ENCODE measurements around the gene SH3PXD2A. TPM values are rescaled to one million over a fixed set of nuclear protein-coding genes. Genes with fewer than 3 reads are reported as not detected.

The SH3PXD2A gene
- total RNA-seq, 3 donors from 2014 or later: 14.3 to 30.5 (median 14.7) TPM

GRCh38 chr10:103841519-103841918 lies 13.9 kb downstream of the SH3PXD2A start:
- TF ChIP-seq POLR2AphosphoS5 (IDR thresholded peaks at IDR 0.05) (no peak), CTCF (IDR thresholded peaks at IDR 0.05) (no peak), POLR2A (IDR thresholded peaks at IDR 0.05) (no peak)
- peaks cover 7 to 13% of the 10 kb centered on the region in 2 donors for H3K4me1 ChIP-seq

GRCh38 chr10:103840740-103841070 lies 14.7 kb downstream of the SH3PXD2A start:
- Histone ChIP-seq H3K27ac (peak overlapping the region in 1 of 2 donors; percentile 17), H3K36me3 (no peaks in the 10 kb centered on the region), H3K9me3 (no peaks in the 10 kb centered on the region), H3K4me3 (no peak overlapping the region), H3K4me1 (peaks cover 8 to 13% of the 10 kb centered on the region in 2 donors), H3K27me3 (no peaks in the 10 kb centered on the region)
- intact Hi-C loops (cut with DNase I; ENCODE audit: low total_unique reads): no loop called here
- TF ChIP-seq POLR2A (IDR thresholded peaks at IDR 0.05): no peak
- no peak for TF ChIP-seq CTCF (IDR thresholded peaks at IDR 0.05)
- TF ChIP-seq POLR2AphosphoS5 (IDR thresholded peaks at IDR 0.05): no peak
- DNase-seq (ENCODE audit: low spot score in 2 of 2): no peak

More at GRCh38 chr10:103841519-103841918, 13.9 kb downstream of the SH3PXD2A start:
- Histone ChIP-seq H3K27ac (no peak overlapping the region), H3K27me3 (no peaks in the 10 kb centered on the region), H3K36me3 (no peaks in the 10 kb centered on the region), H3K9me3 (no peaks in the 10 kb centered on the region), H3K4me3 (no peak overlapping the region)
- DNase-seq (ENCODE audit: low spot score in 2 of 2): no peak
- intact Hi-C loops (cut with DNase I; ENCODE audit: low total_unique reads): no loop called here

GRCh38 chr10:103839872-103840739 lies 15.3 kb downstream of the SH3PXD2A start:
- Histone ChIP-seq H3K27ac (peak overlapping the region in 1 of 2 donors; percentile 17), H3K4me3 (no peak overlapping the region)
- no peak for DNase-seq (ENCODE audit: low spot score in 2 of 2)

GRCh38 chr10:103839519-103839871 lies 15.9 kb downstream of the SH3PXD2A start:
- no peak for TF ChIP-seq CTCF (IDR thresholded peaks at IDR 0.05)
- no peak for TF ChIP-seq POLR2A (IDR thresholded peaks at IDR 0.05)
- no peak for TF ChIP-seq POLR2AphosphoS5 (IDR thresholded peaks at IDR 0.05)
- H3K27me3 ChIP-seq: no peaks in the 10 kb centered on the region
- H3K36me3 ChIP-seq: no peaks in the 10 kb centered on the region
- H3K4me3 ChIP-seq: no peak overlapping the region
- H3K27ac ChIP-seq: no peak overlapping the region
- intact Hi-C loops (cut with DNase I; ENCODE audit: low total_unique reads): no loop called here
- H3K9me3 ChIP-seq: no peaks in the 10 kb centered on the region
- no peak for DNase-seq (ENCODE audit: low spot score in 2 of 2)
- H3K4me1 ChIP-seq: peaks cover 10 to 19% of the 10 kb centered on the region in 2 donors

More at GRCh38 chr10:103839872-103840739, 15.3 kb downstream of the SH3PXD2A start:
- TF ChIP-seq POLR2A (IDR thresholded peaks at IDR 0.05): no peak
- TF ChIP-seq CTCF (IDR thresholded peaks at IDR 0.05): no peak
- no peak for TF ChIP-seq POLR2AphosphoS5 (IDR thresholded peaks at IDR 0.05)
- no peaks in the 10 kb centered on the region for H3K27me3 ChIP-seq
- no peaks in the 10 kb centered on the region for H3K36me3 ChIP-seq
- peaks cover 13 to 14% of the 10 kb centered on the region in 2 donors for H3K4me1 ChIP-seq
- intact Hi-C loops (cut with DNase I; ENCODE audit: low total_unique reads): no loop called here
- H3K9me3 ChIP-seq: no peaks in the 10 kb centered on the region

- DNase-seq (ENCODE audit: low spot score in 2 of 2): no peak
- H3K27ac ChIP-seq: no peak overlapping the region
- H3K4me1 ChIP-seq: peaks cover 5 to 17% of the 10 kb centered on the region in 2 donors
- TF ChIP-seq POLR2A (IDR thresholded peaks at IDR 0.05) (no peak), POLR2AphosphoS5 (IDR thresholded peaks at IDR 0.05) (no peak), CTCF (IDR thresholded peaks at IDR 0.05) (no peak)
- H3K9me3 ChIP-seq: no peaks in the 10 kb centered on the region
- no peak overlapping the region for H3K4me3 ChIP-seq
- no peaks in the 10 kb centered on the region for H3K27me3 ChIP-seq
- no peaks in the 10 kb centered on the region for H3K36me3 ChIP-seq
- intact Hi-C loops (cut with DNase I; ENCODE audit: low total_unique reads): no loop called here
Observed at GRCh38 chr10:103838862-103839518, 16.4 kb downstream of the SH3PXD2A start.
